ENCODE data around the gene RUBCN. TPM values are rescaled to one million over a fixed set of nuclear protein-coding genes. Genes with fewer than 3 reads are reported as not detected.

The RUBCN gene
- total RNA-seq, 4 donors from 2014 or later, result 36.8 to 56.7 (median 46.4) TPM

MicroRNAs within 50 kb of the gene (microRNA counts, 767-probe panel; counts per million panel counts)
- microRNA hsa-miR-922, result 0 counts per million in 2 donors

Other genes starting within 250 kb of the RUBCN start
- 10 to 100 TPM; 37.1 to 83.1 (median 57.8) TPM for gene BDH1, start 180.9 kb downstream of the RUBCN start, total RNA-seq
- gene FYTTD1, start 13.0 kb upstream of the RUBCN start, total RNA-seq, result 10 to 100 TPM; 34.2 to 46.2 (median 40.3) TPM
- gene LRCH3, start 54.4 kb upstream of the RUBCN start, total RNA-seq, result 10 to 100 TPM; 36.7 to 68.3 (median 54.9) TPM
- gene RPL35A, start 213.3 kb upstream of the RUBCN start, total RNA-seq, result 1,000 to 10,000 TPM in 1 of 4 donors, 100 to 1,000 TPM in 3; 514 to 2,067 (median 704) TPM
- gene LMLN, start 223.3 kb upstream of the RUBCN start, total RNA-seq, result 10 to 100 TPM in 3 of 4 donors, 1 to 10 TPM in 1; 9.8 to 12.5 (median 10.9) TPM